ENCODE data around the gene C2CD2. TPM values are rescaled to one million over a fixed set of nuclear protein-coding genes. Genes with fewer than 3 reads are reported as not detected.
A peak's percentile ranks its signal among the peaks of the same experiment; 100 is the strongest.

C2CD2 gene
- total RNA-seq, 1 experiment from 2014 or later: 12.6 TPM

GRCh38 chr21:41977034-41977950, 23.5 kb upstream of the C2CD2 start:
- no peaks in the 10 kb centered on the region for H3K4me1 Mint-ChIP-seq (ENCODE audit: low read depth, unreplicated experiment)
- H3K36me3 Mint-ChIP-seq (ENCODE audit: insufficient read depth, unreplicated experiment): no peaks in the 10 kb centered on the region
- no peak for DNase-seq
- H3K4me3 Mint-ChIP-seq (ENCODE audit: unreplicated experiment): no peak overlapping the region
- no peaks in the 10 kb centered on the region; the same call in 1 of the 2 replicates for H3K9me3 ChIP-seq
- no peaks in the 10 kb centered on the region for H3K36me3 ChIP-seq (ENCODE audit: control insufficient read depth, insufficient read depth, low read length)
- ChIA-PET CTCF (no interaction called here), POLR2A (no interaction called here)
- H3K4me3 ChIP-seq (ENCODE audit: low read depth, low read length): no peak overlapping the region
- TF ChIP-seq, protein P1, sequence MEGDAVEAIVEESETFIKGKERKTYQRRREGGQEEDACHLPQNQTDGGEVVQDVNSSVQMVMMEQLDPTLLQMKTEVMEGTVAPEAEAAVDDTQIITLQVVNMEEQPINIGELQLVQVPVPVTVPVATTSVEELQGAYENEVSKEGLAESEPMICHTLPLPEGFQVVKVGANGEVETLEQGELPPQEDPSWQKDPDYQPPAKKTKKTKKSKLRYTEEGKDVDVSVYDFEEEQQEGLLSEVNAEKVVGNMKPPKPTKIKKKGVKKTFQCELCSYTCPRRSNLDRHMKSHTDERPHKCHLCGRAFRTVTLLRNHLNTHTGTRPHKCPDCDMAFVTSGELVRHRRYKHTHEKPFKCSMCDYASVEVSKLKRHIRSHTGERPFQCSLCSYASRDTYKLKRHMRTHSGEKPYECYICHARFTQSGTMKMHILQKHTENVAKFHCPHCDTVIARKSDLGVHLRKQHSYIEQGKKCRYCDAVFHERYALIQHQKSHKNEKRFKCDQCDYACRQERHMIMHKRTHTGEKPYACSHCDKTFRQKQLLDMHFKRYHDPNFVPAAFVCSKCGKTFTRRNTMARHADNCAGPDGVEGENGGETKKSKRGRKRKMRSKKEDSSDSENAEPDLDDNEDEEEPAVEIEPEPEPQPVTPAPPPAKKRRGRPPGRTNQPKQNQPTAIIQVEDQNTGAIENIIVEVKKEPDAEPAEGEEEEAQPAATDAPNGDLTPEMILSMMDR (IDR thresholded peaks at IDR 0.05; ENCODE audit: insufficient read depth in 1 of 2, low read depth in 1 of 2, low read length in 1 of 2, severe bottlenecking in 1 of 2, unreplicated experiment in 1 of 2): no peak
- intact Hi-C loops (cut with micrococcal nuclease; ENCODE audit: unreplicated experiment): no loop called here
- H3K27me3 ChIP-seq (replicated peaks; ENCODE audit: control insufficient read depth, insufficient read depth, low read length): no peaks in the 10 kb centered on the region
- H3K9me3 Mint-ChIP-seq (ENCODE audit: unreplicated experiment): peaks cover 15% of the 10 kb centered on the region
- no TSS peak for BruUV-seq (replicated peaks)
- H3K27ac Mint-ChIP-seq (ENCODE audit: unreplicated experiment): no peak overlapping the region
- H3K4me1 ChIP-seq: no peaks in the 10 kb centered on the region
- peaks cover under 1% of the 10 kb centered on the region for H3K27me3 Mint-ChIP-seq (ENCODE audit: insufficient read depth, unreplicated experiment)

DNA sequence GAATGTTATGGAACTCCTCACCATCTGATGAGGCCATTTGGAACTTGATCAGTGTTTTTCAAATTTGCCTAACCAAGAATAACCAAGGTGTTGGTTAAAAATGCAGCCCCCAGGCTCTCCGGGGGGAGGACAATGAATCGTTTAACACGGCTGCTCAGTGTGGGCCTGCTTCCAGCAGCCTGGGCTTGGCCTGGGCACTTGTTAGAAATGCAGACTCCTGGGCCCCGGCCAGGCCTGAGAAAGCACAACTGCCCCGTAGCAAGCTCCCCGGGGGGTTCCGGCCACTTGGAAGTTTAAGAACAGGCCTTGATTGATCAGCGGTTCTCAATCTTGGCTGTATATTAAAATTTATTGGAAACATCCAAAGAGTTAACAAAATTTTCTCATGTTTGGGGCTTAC, 22.8 kb upstream of the C2CD2 start:
- no peaks in the 10 kb centered on the region; the same call in 1 of the 2 replicates for H3K9me3 ChIP-seq
- Mint-ChIP-seq H3K4me3 (ENCODE audit: unreplicated experiment) (no peak overlapping the region), H3K36me3 (ENCODE audit: insufficient read depth, unreplicated experiment) (no peaks in the 10 kb centered on the region), H3K27ac (ENCODE audit: unreplicated experiment) (no peak overlapping the region), H3K27me3 (ENCODE audit: insufficient read depth, unreplicated experiment) (no peaks in the 10 kb centered on the region), H3K9me3 (ENCODE audit: unreplicated experiment) (peaks cover 12% of the 10 kb centered on the region), H3K4me1 (ENCODE audit: low read depth, unreplicated experiment) (no peaks in the 10 kb centered on the region)
- CTCF ChIA-PET: no interaction called here
- no peaks in the 10 kb centered on the region for H3K4me1 ChIP-seq
- POLR2A ChIA-PET: no interaction called here
- no peaks in the 10 kb centered on the region for H3K36me3 ChIP-seq (ENCODE audit: control insufficient read depth, insufficient read depth, low read length)
- DNase-seq: no peak
- BruUV-seq (replicated peaks): no TSS peak
- TF ChIP-seq, protein P1 (IDR thresholded peaks at IDR 0.05; ENCODE audit: insufficient read depth in 1 of 2, low read depth in 1 of 2, low read length in 1 of 2, severe bottlenecking in 1 of 2, unreplicated experiment in 1 of 2): no peak
- intact Hi-C loops (cut with micrococcal nuclease; ENCODE audit: unreplicated experiment): no loop called here
- no peak overlapping the region for H3K4me3 ChIP-seq (ENCODE audit: low read depth, low read length)
- H3K27me3 ChIP-seq (replicated peaks; ENCODE audit: control insufficient read depth, insufficient read depth, low read length): no peaks in the 10 kb centered on the region

- no peaks in the 10 kb centered on the region for H3K36me3 Mint-ChIP-seq (ENCODE audit: insufficient read depth, unreplicated experiment)
- H3K9me3 Mint-ChIP-seq (ENCODE audit: unreplicated experiment): peaks cover 12% of the 10 kb centered on the region
- no peaks in the 10 kb centered on the region for H3K4me1 Mint-ChIP-seq (ENCODE audit: low read depth, unreplicated experiment)
- TF ChIP-seq, protein P1 (IDR thresholded peaks at IDR 0.05; ENCODE audit: insufficient read depth in 1 of 2, low read depth in 1 of 2, low read length in 1 of 2, severe bottlenecking in 1 of 2, unreplicated experiment in 1 of 2): no peak
- no peak overlapping the region for H3K4me3 Mint-ChIP-seq (ENCODE audit: unreplicated experiment)
- BruUV-seq (replicated peaks): no TSS peak
- ChIA-PET POLR2A (no interaction called here), CTCF (no interaction called here)
- intact Hi-C loops (cut with micrococcal nuclease; ENCODE audit: unreplicated experiment): no loop called here
- H3K4me1 ChIP-seq: no peaks in the 10 kb centered on the region
- no peaks in the 10 kb centered on the region for H3K27me3 ChIP-seq (replicated peaks; ENCODE audit: control insufficient read depth, insufficient read depth, low read length)
- H3K4me3 ChIP-seq (ENCODE audit: low read depth, low read length): no peak overlapping the region
- DNase-seq: peak in 1 of 2 experiments; percentile 30
- H3K9me3 ChIP-seq: no peaks in the 10 kb centered on the region; the same call in 1 of the 2 replicates
- H3K36me3 ChIP-seq (ENCODE audit: control insufficient read depth, insufficient read depth, low read length): no peaks in the 10 kb centered on the region
- no peak overlapping the region for H3K27ac Mint-ChIP-seq (ENCODE audit: unreplicated experiment)
- no peaks in the 10 kb centered on the region for H3K27me3 Mint-ChIP-seq (ENCODE audit: insufficient read depth, unreplicated experiment)
Measured at GRCh38 chr21:41975391-41976272, 21.8 kb upstream of the C2CD2 start.

All from Caco-2 (cell line).